Mesenchymal stem cell (in vitro differentiated cells and primary cell): ENCODE data around the gene ZMYND12.

Experiments used
- DNase-seq: peaks from one replicate; pipeline ENCODE4 v3.0.0-alpha.2; 2013
- H2AFZ ChIP-seq: one replicate; pipeline ENCODE4 v1.6.1; 2013; ENCODE audit warnings: low read depth, mild to moderate bottlenecking, control low read depth, inconsistent platforms, low read length, moderate library complexity
- H2AK5ac ChIP-seq: 2 replicates; pipeline ENCODE4 v1.6.1; 2013; ENCODE audit warnings: low read length, moderate library complexity, mild to moderate bottlenecking, inconsistent platforms; ENCODE audit not compliant: severe bottlenecking
- H2BK120ac ChIP-seq: one replicate; pipeline ENCODE4 v1.6.1; 2013; ENCODE audit warnings: low read depth, mild to moderate bottlenecking, inconsistent platforms, low read length, moderate library complexity
- H2BK12ac ChIP-seq, 2 experiments: one replicate each; pipeline ENCODE4 v1.6.1; 2013; ENCODE audit warnings: inconsistent platforms in 2 of 2, low read length in 2 of 2, mild to moderate bottlenecking in 2 of 2, moderate library complexity in 2 of 2, control low read depth in 1 of 2
- H2BK15ac ChIP-seq: one replicate; pipeline ENCODE4 v1.6.1; 2013; ENCODE audit warnings: mild to moderate bottlenecking, low read depth, inconsistent platforms; ENCODE audit not compliant: poor library complexity, severe bottlenecking
- H2BK5ac ChIP-seq: 2 replicates; pipeline ENCODE4 v1.6.1; 2013; ENCODE audit warnings: low read depth, mild to moderate bottlenecking, low read length, control low read depth, inconsistent platforms; ENCODE audit not compliant: poor library complexity, severe bottlenecking
- H3K14ac ChIP-seq, 2 experiments: one replicate each; pipeline ENCODE4 v1.6.1; 2013; ENCODE audit warnings: inconsistent platforms in 2 of 2, low read length in 2 of 2, control low read depth in 1 of 2, mild to moderate bottlenecking in 1 of 2, moderate library complexity in 1 of 2
- H3K18ac ChIP-seq, 2 experiments: one replicate each; pipeline ENCODE4 v1.6.1; 2013; ENCODE audit warnings: inconsistent platforms in 2 of 2, low read length in 2 of 2, control low read depth in 1 of 2, low read depth in 1 of 2, mild to moderate bottlenecking in 1 of 2
- H3K23ac ChIP-seq, 2 experiments: one replicate each; pipeline ENCODE4 v1.6.1; 2013; ENCODE audit warnings: inconsistent platforms in 2 of 2, low read length in 2 of 2, mild to moderate bottlenecking in 2 of 2, moderate library complexity in 2 of 2, control low read depth in 1 of 2
- H3K27ac ChIP-seq: 2 replicates; pipeline ENCODE4 v1.5.1; 2013; ENCODE audit warnings: mild to moderate bottlenecking, moderate library complexity, low read length, control low read depth, inconsistent platforms; ENCODE audit not compliant: poor library complexity, severe bottlenecking
- H3K27me3 ChIP-seq, 2 experiments: 2 replicates each; pipeline versions ENCODE4 v1.6.1 to v1.7.0; 2013; ENCODE audit warnings: low read length in 2 of 2, mild to moderate bottlenecking in 2 of 2, moderate library complexity in 2 of 2, control low read depth in 1 of 2, inconsistent platforms in 1 of 2; ENCODE audit not compliant: control insufficient read depth in 1 of 2, insufficient read depth in 1 of 2
- H3K36me3 ChIP-seq, 2 experiments: 2 replicates each; pipeline versions ENCODE4 v1.6.1 to v1.7.0; 2013; ENCODE audit warnings: low read length in 2 of 2, control low read depth in 1 of 2, inconsistent platforms in 1 of 2, low read depth in 1 of 2, mild to moderate bottlenecking in 1 of 2; ENCODE audit not compliant: insufficient read depth in 2 of 2, control insufficient read depth in 1 of 2
- H3K4ac ChIP-seq, 2 experiments: one replicate each; pipeline ENCODE4 v1.6.1; 2013; ENCODE audit warnings: inconsistent platforms in 2 of 2, low read length in 2 of 2, mild to moderate bottlenecking in 2 of 2, moderate library complexity in 2 of 2, control low read depth in 1 of 2, low read depth in 1 of 2
- H3K4me1 ChIP-seq: 2 replicates; pipeline ENCODE4 v1.6.1; 2013; ENCODE audit warnings: low read depth, low read length, control low read depth; ENCODE audit not compliant: control insufficient read depth, insufficient read depth
- H3K4me2 ChIP-seq: 2 replicates; pipeline ENCODE4 v1.6.1; 2013; ENCODE audit warnings: low read length, mild to moderate bottlenecking, inconsistent platforms; ENCODE audit not compliant: poor library complexity, severe bottlenecking
- H3K4me3 ChIP-seq, 2 experiments: 2 replicates each; pipeline versions ENCODE4 v1.5.1 to v1.7.0; 2013; ENCODE audit warnings: low read length in 2 of 2, mild to moderate bottlenecking in 2 of 2, control low read depth in 1 of 2, low read depth in 1 of 2; ENCODE audit not compliant: insufficient read depth in 1 of 2
- H3K79me1 ChIP-seq: replicated peaks from 2 replicates; pipeline ENCODE4 v1.6.1; 2013; ENCODE audit warnings: mild to moderate bottlenecking, control low read depth, low read length, inconsistent platforms; ENCODE audit not compliant: poor library complexity, severe bottlenecking
- H3K9ac ChIP-seq: 2 replicates; pipeline ENCODE4 v1.7.0; 2013; ENCODE audit warnings: mild to moderate bottlenecking, low read length, moderate library complexity
- H3K9me3 ChIP-seq: 2 replicates; pipeline ENCODE4 v1.7.0; 2013; ENCODE audit warnings: mild to moderate bottlenecking, low read length; ENCODE audit not compliant: control insufficient read depth
- H4K8ac ChIP-seq: one replicate; pipeline ENCODE4 v1.6.1; 2013; ENCODE audit warnings: inconsistent platforms, mild to moderate bottlenecking, low read length, moderate library complexity
- H4K91ac ChIP-seq: one replicate; pipeline ENCODE4 v1.6.1; 2013; ENCODE audit warnings: mild to moderate bottlenecking, low read length, inconsistent platforms
- WGBS: methylation state at CpG from one replicate; pipeline ENCODE4 v1.1.7; 2013; ENCODE audit warnings: mixed read lengths; 5-methylcytosine and 5-hydroxymethylcytosine counted together

Gene ZMYND12

DNA sequence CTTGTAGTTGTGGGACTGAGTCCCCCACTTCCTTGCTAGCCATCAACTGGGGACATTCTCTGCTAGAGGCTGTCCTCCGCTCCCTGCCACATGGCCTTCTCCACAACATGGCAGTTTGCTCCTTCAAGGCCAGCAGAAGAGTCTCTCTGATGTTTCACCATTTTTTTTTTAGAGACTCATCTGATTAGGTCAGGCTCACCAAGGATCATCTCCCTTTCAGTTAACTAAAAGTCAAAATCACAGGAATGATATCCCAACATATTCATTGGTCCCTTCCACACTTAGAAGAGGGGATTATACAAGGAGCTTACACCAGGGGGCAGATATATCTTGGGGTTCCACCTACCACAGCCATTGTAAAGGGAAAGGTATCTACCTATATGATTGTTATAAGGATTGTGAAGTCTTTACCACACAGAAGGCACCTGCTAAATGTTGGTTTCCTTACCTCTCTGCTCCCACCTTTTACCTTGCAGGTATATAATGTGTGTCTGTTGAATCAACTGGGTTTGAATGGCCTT, 51.9 kb downstream of the ZMYND12 start:
- Histone ChIP-seq H3K4me1 (no peaks in the 10 kb centered on the region), H2BK120ac (no peak overlapping the region), H3K27me3 (peaks cover 14 to 38% of the 10 kb centered on the region in 2 experiments), H2BK5ac (no peak overlapping the region), H3K36me3 (no peaks in the 10 kb centered on the region), H4K8ac (no peak overlapping the region), H3K23ac (no peak overlapping the region), H3K4ac (no peak overlapping the region), H3K79me1 (no peaks in the 10 kb centered on the region), H3K18ac (no peak overlapping the region), H3K4me2 (no peak overlapping the region), H3K27ac (no peak overlapping the region), H3K9ac (no peak overlapping the region), H2BK15ac (no peak overlapping the region), H3K14ac (no peak overlapping the region), H3K9me3 (no peaks in the 10 kb centered on the region), H2AK5ac (no peak overlapping the region), H2BK12ac (no peak overlapping the region), H4K91ac (no peak overlapping the region), H2AFZ (no peak overlapping the region), H3K4me3 (no peak overlapping the region)
- no peak for DNase-seq
- 94% methylated on average over 1 of the region's 1 CpG for WGBS

DNA sequence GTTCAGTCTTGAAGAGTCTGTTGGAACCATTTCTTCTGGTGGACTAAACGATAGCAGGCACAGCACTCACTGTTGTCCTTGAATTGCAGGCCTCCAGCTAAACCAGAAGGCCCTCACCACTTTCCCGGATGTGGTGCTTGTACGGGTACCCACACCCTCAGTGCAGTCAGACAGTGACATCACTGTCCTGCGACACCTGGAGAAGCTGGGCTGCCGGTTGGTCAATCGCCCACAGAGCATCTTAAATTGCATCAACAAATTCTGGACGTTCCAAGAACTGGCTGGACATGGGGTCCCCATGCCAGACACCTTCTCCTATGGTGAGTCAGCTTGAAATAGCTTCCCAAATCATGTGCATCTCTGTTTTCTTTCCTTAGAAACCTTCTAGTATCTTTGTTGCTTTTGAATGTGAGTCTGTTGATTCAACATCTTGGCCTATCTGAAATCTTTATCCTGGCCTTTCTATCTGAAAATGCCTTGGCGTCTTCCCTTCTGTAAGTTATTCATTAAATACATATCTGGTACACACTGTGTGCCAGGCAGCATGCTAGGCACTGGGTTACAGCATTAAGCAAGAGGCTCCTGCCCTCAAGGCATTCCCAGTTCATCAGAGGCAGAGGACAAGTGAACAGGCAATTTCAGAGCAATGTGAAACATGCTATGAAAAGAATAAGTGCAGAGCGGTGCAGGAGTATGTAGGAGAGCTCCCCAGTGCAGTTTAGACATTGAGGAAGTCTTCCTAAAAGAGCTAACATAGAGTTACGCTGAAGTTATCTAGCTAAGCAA, 56.3 kb downstream of the ZMYND12 start:
- H3K4ac ChIP-seq: no peak overlapping the region
- no peaks in the 10 kb centered on the region for H3K36me3 ChIP-seq
- no peak overlapping the region for H3K4me3 ChIP-seq
- DNase-seq: no peak
- 74% methylated on average over 10 of the region's 10 CpGs for WGBS
- H2BK12ac ChIP-seq: no peak overlapping the region
- H2AK5ac ChIP-seq: no peak overlapping the region
- peaks cover 14 to 25% of the 10 kb centered on the region in 2 experiments for H3K27me3 ChIP-seq
- no peak overlapping the region for H3K18ac ChIP-seq
- no peak overlapping the region for H2BK120ac ChIP-seq
- H3K79me1 ChIP-seq: no peaks in the 10 kb centered on the region
- no peak overlapping the region for H3K23ac ChIP-seq
- no peak overlapping the region for H3K9ac ChIP-seq
- no peak overlapping the region for H3K4me2 ChIP-seq
- no peaks in the 10 kb centered on the region for H3K4me1 ChIP-seq
- no peak overlapping the region for H3K14ac ChIP-seq
- H3K9me3 ChIP-seq: no peaks in the 10 kb centered on the region
- H2BK15ac ChIP-seq: no peak overlapping the region
- H4K91ac ChIP-seq: no peak overlapping the region
- no peak overlapping the region for H2AFZ ChIP-seq
- no peak overlapping the region for H3K27ac ChIP-seq
- H4K8ac ChIP-seq: no peak overlapping the region
- no peak overlapping the region for H2BK5ac ChIP-seq

- 92% methylated on average over 1 of the region's 2 CpGs for WGBS
- H3K9ac ChIP-seq: no peak overlapping the region
These were observed 62.6 kb downstream of the ZMYND12 start for GRCh38 chr1:42392967-42393848.

DNA sequence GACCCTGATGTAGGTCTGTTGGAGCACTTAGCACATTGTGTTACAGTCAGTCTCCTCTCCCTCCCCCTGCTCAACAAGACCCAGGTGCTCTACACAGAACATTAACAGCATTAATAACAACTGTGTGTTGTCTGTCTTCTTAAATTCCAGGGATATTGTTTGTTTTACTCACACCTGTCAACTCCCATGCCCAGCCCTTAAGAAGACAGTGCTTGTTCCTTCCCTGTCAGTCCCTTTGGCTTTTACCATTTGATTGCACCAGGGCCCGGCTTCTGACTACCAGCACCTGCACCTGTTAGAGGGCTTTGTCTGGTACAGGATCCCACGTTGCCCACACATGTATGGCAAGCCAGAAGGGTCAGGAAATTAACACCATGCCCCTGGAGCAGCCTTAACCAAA, 63.6 kb downstream of the ZMYND12 start:
- H3K23ac ChIP-seq: no peak overlapping the region
- no peak overlapping the region for H2BK5ac ChIP-seq
- H3K4me1 ChIP-seq: no peaks in the 10 kb centered on the region
- 60% methylated on average over 2 of the region's 2 CpGs for WGBS
- no peak overlapping the region for H3K4me3 ChIP-seq
- no peak overlapping the region for H4K8ac ChIP-seq
- no peak overlapping the region for H2AK5ac ChIP-seq
- no peak overlapping the region for H3K4me2 ChIP-seq
- no peak overlapping the region for H3K27ac ChIP-seq
- no peak overlapping the region for H2BK120ac ChIP-seq
- no peak for DNase-seq
- no peak overlapping the region for H2BK12ac ChIP-seq
- no peak overlapping the region for H4K91ac ChIP-seq
- no peak overlapping the region for H3K18ac ChIP-seq
- H2BK15ac ChIP-seq: no peak overlapping the region
- no peak overlapping the region for H2AFZ ChIP-seq
- H3K36me3 ChIP-seq: no peaks in the 10 kb centered on the region
- peaks cover 22 to 37% of the 10 kb centered on the region in 2 experiments for H3K27me3 ChIP-seq
- H3K9ac ChIP-seq: no peak overlapping the region
- H3K9me3 ChIP-seq: no peaks in the 10 kb centered on the region
- H3K79me1 ChIP-seq: no peaks in the 10 kb centered on the region
- no peak overlapping the region for H3K4ac ChIP-seq
- H3K14ac ChIP-seq: no peak overlapping the region

More at GRCh38 chr1:42392967-42393848, 62.6 kb downstream of the ZMYND12 start:
- H3K27me3 ChIP-seq: peaks cover 22 to 33% of the 10 kb centered on the region in 2 experiments
- H2BK12ac ChIP-seq: no peak overlapping the region
- H3K9me3 ChIP-seq: no peaks in the 10 kb centered on the region
- no peak overlapping the region for H2BK5ac ChIP-seq
- no peaks in the 10 kb centered on the region for H3K79me1 ChIP-seq
- H4K91ac ChIP-seq: no peak overlapping the region
- no peak overlapping the region for H3K23ac ChIP-seq
- no peak overlapping the region for H2AFZ ChIP-seq
- H3K36me3 ChIP-seq: no peaks in the 10 kb centered on the region
- H3K4me2 ChIP-seq: no peak overlapping the region
- no peak overlapping the region for H3K18ac ChIP-seq
- H3K4ac ChIP-seq: no peak overlapping the region
- no peak overlapping the region for H2AK5ac ChIP-seq
- no peak overlapping the region for H3K14ac ChIP-seq
- no peak overlapping the region for H4K8ac ChIP-seq
- no peak overlapping the region for H2BK120ac ChIP-seq
- no peaks in the 10 kb centered on the region for H3K4me1 ChIP-seq
- H3K4me3 ChIP-seq: no peak overlapping the region
- no peak overlapping the region for H2BK15ac ChIP-seq
- DNase-seq: no peak
- no peak overlapping the region for H3K27ac ChIP-seq
